MM.1S (cell line): ENCODE measurements around the gene TUBGCP6.

Experiments
- DNase-seq: peaks from one replicate; pipeline ENCODE4 v3.0.0-alpha.2; 2015
- H2AFZ ChIP-seq: fragments of 300-600 bp; sonication (generic); 2 replicates; pipeline ENCODE4 v1.6.0; 2016; ENCODE audit warnings: antibody characterized with exemption, low read length
- H3F3A ChIP-seq: fragments of 300-600 bp; sonication (generic); 2 replicates; pipeline ENCODE4 v1.6.1; 2016; ENCODE audit warnings: mild to moderate bottlenecking, antibody characterized with exemption, low read length, moderate library complexity, mixed read lengths; ENCODE audit not compliant: insufficient read depth
- H3K27ac ChIP-seq: fragments of 300-600 bp; sonication (generic); 2 replicates; pipeline ENCODE4 v1.5.1; 2016; ENCODE audit warnings: mild to moderate bottlenecking, low read length
- H3K27me3 ChIP-seq: fragments of 300-600 bp; sonication (generic); replicated peaks from 2 replicates; pipeline ENCODE4 v1.6.0; 2016; ENCODE audit warnings: low read length; ENCODE audit not compliant: insufficient read depth
- H3K36me3 ChIP-seq: fragments of 300-600 bp; sonication (generic); replicated peaks from 2 replicates; pipeline ENCODE4 v1.6.1; 2016; ENCODE audit warnings: mild to moderate bottlenecking, low read length, mixed read lengths; ENCODE audit not compliant: insufficient read depth
- H3K4me1 ChIP-seq: fragments of 300-600 bp; sonication (generic); 2 replicates; pipeline ENCODE4 v1.6.1; 2016; ENCODE audit warnings: low read length, mixed read lengths
- H3K4me2 ChIP-seq: fragments of 300-600 bp; sonication (generic); 2 replicates; pipeline ENCODE4 v1.6.0; 2016; ENCODE audit warnings: low read depth, low read length
- H3K4me3 ChIP-seq: fragments of 300-600 bp; sonication (generic); 2 replicates; pipeline ENCODE4 v1.5.1; 2016; ENCODE audit warnings: low read length, mixed read lengths
- H3K79me2 ChIP-seq: fragments of 300-600 bp; sonication (generic); 2 replicates; pipeline ENCODE4 v1.6.1; 2016; ENCODE audit warnings: mixed run types, low read length, mixed read lengths
- H3K9ac ChIP-seq: fragments of 300-600 bp; sonication (generic); 2 replicates; pipeline ENCODE4 v1.6.1; 2016; ENCODE audit warnings: low read length, mixed read lengths
- H3K9me2 ChIP-seq: fragments of 300-600 bp; sonication (generic); replicated peaks from 2 replicates; pipeline ENCODE4 v1.6.1; 2016; ENCODE audit warnings: mild to moderate bottlenecking, low read length, mixed read lengths; ENCODE audit not compliant: insufficient read depth
- H3K9me3 ChIP-seq: fragments of 300-600 bp; sonication (generic); replicated peaks from 2 replicates; pipeline ENCODE4 v1.6.1; 2016; ENCODE audit warnings: mild to moderate bottlenecking, low read length, mixed read lengths; ENCODE audit not compliant: insufficient read depth
- H4K20me1 ChIP-seq: fragments of 300-600 bp; sonication (generic); 2 replicates; pipeline ENCODE4 v1.6.1; 2016; ENCODE audit warnings: mild to moderate bottlenecking, low read length, moderate library complexity, mixed read lengths; ENCODE audit not compliant: insufficient read depth
- EZH2 ChIP-seq: fragments of 300-600 bp; sonication (generic); optimal IDR thresholded peaks from 2 replicates; pipeline ENCODE3; 2017; ENCODE audit warnings: low read depth, mild to moderate bottlenecking, antibody characterized with exemption, low read length, mixed read lengths
- EZH2phosphoT487 ChIP-seq: fragments of 300-600 bp; sonication (generic); IDR thresholded peaks from 2 replicates; pipeline ENCODE4 v1.6.1; 2018; ENCODE audit warnings: antibody characterized with exemption, low read length
- TF ChIP-seq, protein P1 (sequence below): fragments of 300-600 bp; sonication (generic); IDR thresholded peaks from 2 replicates; pipeline ENCODE4 v1.5.1; 2016; ENCODE audit warnings: antibody characterized with exemption, low read length, mixed read lengths

The TUBGCP6 gene

DNA sequence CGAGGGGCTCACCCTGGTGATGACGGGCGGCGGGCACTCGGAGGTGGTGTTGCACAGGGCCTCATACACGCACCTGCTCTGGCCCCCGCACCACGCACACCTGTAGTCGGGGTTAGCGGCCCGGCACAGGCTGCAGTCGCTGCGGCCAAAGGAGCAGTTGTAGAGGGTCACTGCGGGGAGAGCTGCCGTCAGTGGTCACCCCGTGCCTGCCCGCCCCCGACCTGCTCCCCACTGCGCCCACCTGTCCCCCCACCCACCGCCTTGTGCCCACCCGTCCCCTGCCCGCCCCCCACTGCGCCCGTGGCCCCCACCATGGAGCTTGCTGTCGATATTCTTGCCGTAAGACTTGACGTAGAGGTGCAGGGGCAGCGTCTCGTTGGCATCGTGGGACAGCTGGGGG lies 39.0 kb upstream of the TUBGCP6 start:
- DNase-seq = no peak
- no peaks in the 10 kb centered on the region for H4K20me1 ChIP-seq
- TF ChIP-seq, protein P1, sequence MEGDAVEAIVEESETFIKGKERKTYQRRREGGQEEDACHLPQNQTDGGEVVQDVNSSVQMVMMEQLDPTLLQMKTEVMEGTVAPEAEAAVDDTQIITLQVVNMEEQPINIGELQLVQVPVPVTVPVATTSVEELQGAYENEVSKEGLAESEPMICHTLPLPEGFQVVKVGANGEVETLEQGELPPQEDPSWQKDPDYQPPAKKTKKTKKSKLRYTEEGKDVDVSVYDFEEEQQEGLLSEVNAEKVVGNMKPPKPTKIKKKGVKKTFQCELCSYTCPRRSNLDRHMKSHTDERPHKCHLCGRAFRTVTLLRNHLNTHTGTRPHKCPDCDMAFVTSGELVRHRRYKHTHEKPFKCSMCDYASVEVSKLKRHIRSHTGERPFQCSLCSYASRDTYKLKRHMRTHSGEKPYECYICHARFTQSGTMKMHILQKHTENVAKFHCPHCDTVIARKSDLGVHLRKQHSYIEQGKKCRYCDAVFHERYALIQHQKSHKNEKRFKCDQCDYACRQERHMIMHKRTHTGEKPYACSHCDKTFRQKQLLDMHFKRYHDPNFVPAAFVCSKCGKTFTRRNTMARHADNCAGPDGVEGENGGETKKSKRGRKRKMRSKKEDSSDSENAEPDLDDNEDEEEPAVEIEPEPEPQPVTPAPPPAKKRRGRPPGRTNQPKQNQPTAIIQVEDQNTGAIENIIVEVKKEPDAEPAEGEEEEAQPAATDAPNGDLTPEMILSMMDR = no peak
- TF ChIP-seq EZH2phosphoT487 = no peak
- no peak for TF ChIP-seq EZH2

DNA sequence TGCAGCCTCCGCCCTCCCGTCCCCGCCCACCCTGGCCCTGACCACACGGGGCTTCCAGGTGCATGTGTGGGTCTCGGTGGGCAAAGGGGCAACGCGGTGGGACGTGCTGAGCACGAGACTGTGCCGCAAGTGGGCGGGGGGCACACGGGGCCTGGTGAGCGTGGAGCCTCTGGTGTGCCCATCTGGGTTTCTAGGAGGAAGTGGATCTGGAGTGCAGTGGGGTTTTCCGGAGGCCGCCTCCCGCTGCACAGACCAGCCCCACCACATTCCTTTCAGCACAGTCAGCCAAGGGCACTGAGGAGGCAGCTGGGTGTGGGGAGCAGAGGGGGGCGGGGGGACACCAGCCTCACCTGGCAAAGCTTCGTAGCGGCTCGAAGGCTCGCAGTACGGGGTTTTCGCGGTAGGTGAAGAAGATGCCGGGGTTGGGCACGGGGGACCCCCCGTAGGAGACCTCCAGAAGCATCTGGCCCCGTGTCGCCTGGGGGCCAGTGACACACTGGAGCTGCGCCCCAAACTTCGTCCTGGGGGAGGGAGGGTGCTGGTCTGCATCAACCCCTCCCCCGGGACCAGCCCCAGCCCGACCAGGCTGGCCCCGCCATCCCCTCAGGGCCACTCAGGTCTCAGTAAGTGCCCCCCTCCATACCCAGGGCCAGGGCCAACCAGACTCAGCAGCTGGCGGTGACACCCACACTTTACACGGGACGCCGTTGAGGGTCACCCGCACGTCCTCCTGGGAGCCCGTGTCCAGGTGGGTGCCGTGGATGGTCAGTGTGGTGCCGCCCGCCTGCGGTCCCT lies 37.7 kb upstream of the TUBGCP6 start:
- no peaks in the 10 kb centered on the region for H3F3A ChIP-seq
- no peaks in the 10 kb centered on the region for H3K4me1 ChIP-seq
- H4K20me1 ChIP-seq = no peaks in the 10 kb centered on the region
- H3K9me2 ChIP-seq = no peaks in the 10 kb centered on the region
- TF ChIP-seq, protein P1 = no peak
- TF ChIP-seq EZH2 = no peak
- no peak for TF ChIP-seq EZH2phosphoT487
- H2AFZ ChIP-seq = no peak overlapping the region
- DNase-seq = no peak
- H3K36me3 ChIP-seq = no peaks in the 10 kb centered on the region
- no peak overlapping the region for H3K9ac ChIP-seq
- H3K4me3 ChIP-seq = no peak overlapping the region
- no peak overlapping the region for H3K4me2 ChIP-seq
- H3K9me3 ChIP-seq = no peaks in the 10 kb centered on the region
- H3K79me2 ChIP-seq = no peaks in the 10 kb centered on the region
- H3K27me3 ChIP-seq = no peaks in the 10 kb centered on the region
- no peak overlapping the region for H3K27ac ChIP-seq

More for the DNA sequence above, 39.0 kb upstream of the TUBGCP6 start:
- H3F3A ChIP-seq = no peaks in the 10 kb centered on the region
- H3K4me3 ChIP-seq = no peak overlapping the region
- no peaks in the 10 kb centered on the region for H3K9me2 ChIP-seq
- H3K4me1 ChIP-seq = no peaks in the 10 kb centered on the region
- H3K27me3 ChIP-seq = no peaks in the 10 kb centered on the region
- no peaks in the 10 kb centered on the region for H3K79me2 ChIP-seq
- no peaks in the 10 kb centered on the region for H3K36me3 ChIP-seq
- no peak overlapping the region for H3K9ac ChIP-seq
- no peaks in the 10 kb centered on the region for H3K9me3 ChIP-seq
- no peak overlapping the region for H3K27ac ChIP-seq
- no peak overlapping the region for H3K4me2 ChIP-seq
- no peak overlapping the region for H2AFZ ChIP-seq

DNA sequence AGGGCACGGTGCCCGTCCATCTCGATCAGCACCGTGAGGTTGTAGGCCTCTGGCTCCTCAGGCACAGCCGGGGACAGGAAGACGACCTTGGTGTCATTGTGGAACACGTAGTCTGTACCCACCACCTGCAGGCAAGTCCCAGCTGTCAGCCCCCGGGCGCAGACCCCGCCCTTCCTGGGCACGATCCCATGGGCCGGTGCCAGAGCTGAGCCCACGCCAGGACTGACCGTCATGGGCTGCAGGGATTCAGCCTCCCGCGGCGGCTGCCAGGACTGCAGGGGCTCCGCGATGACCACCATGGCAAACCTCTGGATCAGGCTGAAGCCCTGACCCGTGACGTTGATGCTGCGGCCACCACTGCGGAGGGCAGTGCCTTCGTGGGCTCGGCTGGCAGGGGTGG lies 37.1 kb upstream of the TUBGCP6 start:
- H3K27me3 ChIP-seq = no peaks in the 10 kb centered on the region
- no peak overlapping the region for H3K9ac ChIP-seq
- no peak overlapping the region for H3K4me3 ChIP-seq
- H3K79me2 ChIP-seq = no peaks in the 10 kb centered on the region
- TF ChIP-seq EZH2 = no peak
- no peak for TF ChIP-seq EZH2phosphoT487
- TF ChIP-seq, protein P1 = no peak
- no peak overlapping the region for H3K27ac ChIP-seq
- H3K36me3 ChIP-seq = no peaks in the 10 kb centered on the region
- no peaks in the 10 kb centered on the region for H3K4me1 ChIP-seq
- no peak overlapping the region for H2AFZ ChIP-seq
- no peaks in the 10 kb centered on the region for H3K9me3 ChIP-seq
- H3K9me2 ChIP-seq = no peaks in the 10 kb centered on the region
- H4K20me1 ChIP-seq = no peaks in the 10 kb centered on the region
- H3K4me2 ChIP-seq = no peak overlapping the region
- no peak for DNase-seq
- no peaks in the 10 kb centered on the region for H3F3A ChIP-seq
